Brain microvascular endothelial cell (primary cell): ENCODE data around the gene JAML.

Experiments used
- DNase-seq: peaks from one replicate; pipeline ENCODE4 v3.0.0-alpha.2; 2020
- H3K27ac ChIP-seq: fragments of 250-450 bp; sonication (Bioruptor Pico); 2 replicates; pipeline ENCODE4 v1.5.1; 2020; ENCODE audit warnings: mild to moderate bottlenecking, moderate library complexity
- H3K27me3 ChIP-seq: fragments of 250-450 bp; sonication (Bioruptor Pico); replicated peaks from 2 replicates; pipeline ENCODE4 v1.5.1; 2020; ENCODE audit warnings: mild to moderate bottlenecking
- H3K36me3 ChIP-seq: fragments of 250-450 bp; sonication (Bioruptor Pico); replicated peaks from 2 replicates; pipeline ENCODE4 v1.5.1; 2020; ENCODE audit warnings: mild to moderate bottlenecking
- H3K4me3 ChIP-seq: 2 replicates; pipeline ENCODE4 v1.5.1; 2011; ENCODE audit warnings: low read depth, mild to moderate bottlenecking, control low read depth, low read length, moderate library complexity
- in situ Hi-C: cut with HindIII; loops from 2 replicates; pipeline ENCODE4 v1.10.0; 2017; ENCODE audit warnings: low sequenced_read_pairs, low pct_ligation_motif_present
- TF ChIP-seq, protein P1 (sequence below): IDR thresholded peaks from 2 replicates; pipeline ENCODE4 v1.5.1; 2011; ENCODE audit warnings: low read depth, mild to moderate bottlenecking, moderate library complexity, low read length, control low read depth, inconsistent platforms; ENCODE audit errors: missing control alignments

The JAML gene

GRCh38 chr11:118170231-118170630, 54.6 kb downstream of the JAML start:
- TF ChIP-seq, protein P1, sequence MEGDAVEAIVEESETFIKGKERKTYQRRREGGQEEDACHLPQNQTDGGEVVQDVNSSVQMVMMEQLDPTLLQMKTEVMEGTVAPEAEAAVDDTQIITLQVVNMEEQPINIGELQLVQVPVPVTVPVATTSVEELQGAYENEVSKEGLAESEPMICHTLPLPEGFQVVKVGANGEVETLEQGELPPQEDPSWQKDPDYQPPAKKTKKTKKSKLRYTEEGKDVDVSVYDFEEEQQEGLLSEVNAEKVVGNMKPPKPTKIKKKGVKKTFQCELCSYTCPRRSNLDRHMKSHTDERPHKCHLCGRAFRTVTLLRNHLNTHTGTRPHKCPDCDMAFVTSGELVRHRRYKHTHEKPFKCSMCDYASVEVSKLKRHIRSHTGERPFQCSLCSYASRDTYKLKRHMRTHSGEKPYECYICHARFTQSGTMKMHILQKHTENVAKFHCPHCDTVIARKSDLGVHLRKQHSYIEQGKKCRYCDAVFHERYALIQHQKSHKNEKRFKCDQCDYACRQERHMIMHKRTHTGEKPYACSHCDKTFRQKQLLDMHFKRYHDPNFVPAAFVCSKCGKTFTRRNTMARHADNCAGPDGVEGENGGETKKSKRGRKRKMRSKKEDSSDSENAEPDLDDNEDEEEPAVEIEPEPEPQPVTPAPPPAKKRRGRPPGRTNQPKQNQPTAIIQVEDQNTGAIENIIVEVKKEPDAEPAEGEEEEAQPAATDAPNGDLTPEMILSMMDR: no peak
- peaks cover 14% of the 10 kb centered on the region for H3K27me3 ChIP-seq
- no peak overlapping the region for H3K4me3 ChIP-seq
- no peaks in the 10 kb centered on the region for H3K36me3 ChIP-seq
- in situ Hi-C loops: no loop called here
- no peak overlapping the region for H3K27ac ChIP-seq
- no peak for DNase-seq

GRCh38 chr11:118169300-118170140, 55.3 kb downstream of the JAML start:
- no peak overlapping the region for H3K4me3 ChIP-seq
- no peak for DNase-seq
- no peak overlapping the region for H3K27ac ChIP-seq
- TF ChIP-seq, protein P1: no peak
- H3K27me3 ChIP-seq: peaks cover 9% of the 10 kb centered on the region
- H3K36me3 ChIP-seq: no peaks in the 10 kb centered on the region
- in situ Hi-C loops: no loop called here

DNA sequence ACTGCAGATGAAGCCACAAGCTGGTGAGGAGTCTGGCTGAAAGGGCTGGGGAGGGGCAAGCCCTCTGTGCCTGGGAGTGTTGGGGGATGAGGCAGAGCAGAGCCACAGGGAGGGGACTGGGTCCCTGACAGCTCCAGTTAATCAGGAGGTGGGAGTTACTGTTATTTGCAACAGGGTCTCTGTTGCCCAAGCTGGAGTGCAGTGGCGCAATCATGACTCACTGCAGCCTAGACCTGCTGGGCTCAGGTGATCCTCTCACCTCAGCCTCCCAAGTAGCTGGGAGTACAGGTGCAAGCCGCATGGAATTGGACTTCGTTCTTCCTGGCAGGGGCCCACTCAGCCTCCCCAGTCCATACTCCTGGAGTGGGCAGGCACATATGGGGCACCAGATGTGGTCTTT, 56.1 kb downstream of the JAML start:
- TF ChIP-seq, protein P1: no peak
- Histone ChIP-seq H3K36me3 (no peaks in the 10 kb centered on the region), H3K27me3 (peaks cover 7% of the 10 kb centered on the region), H3K4me3 (no peak overlapping the region), H3K27ac (no peak overlapping the region)
- in situ Hi-C loops: no loop called here
- no peak for DNase-seq

DNA sequence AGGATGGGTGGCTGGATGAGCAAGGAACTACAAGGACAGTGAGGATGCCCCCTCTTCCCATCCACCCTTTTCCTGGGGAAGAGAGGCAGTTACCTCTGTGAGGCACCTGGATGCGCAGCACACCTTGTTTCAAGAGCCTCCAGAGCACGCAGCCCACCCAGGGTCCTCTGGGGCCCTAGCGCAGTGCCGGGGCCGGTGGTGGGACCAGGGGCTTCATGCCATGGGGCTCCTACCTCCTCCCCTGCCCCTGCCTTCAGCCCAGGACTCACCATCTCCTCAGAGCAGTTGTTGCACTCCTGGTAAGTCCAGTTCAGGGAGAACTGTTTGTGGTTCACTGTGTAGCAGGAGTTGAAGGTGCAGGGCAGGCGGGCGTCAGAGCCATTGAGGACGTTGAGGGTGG, 56.5 kb downstream of the JAML start:
- TF ChIP-seq, protein P1: no peak
- H3K36me3 ChIP-seq: no peaks in the 10 kb centered on the region
- no peak overlapping the region for H3K27ac ChIP-seq
- peaks cover 7% of the 10 kb centered on the region for H3K27me3 ChIP-seq
- H3K4me3 ChIP-seq: no peak overlapping the region
- no peak for DNase-seq
- in situ Hi-C loops: no loop called here

GRCh38 chr11:118167906-118168305, 56.9 kb downstream of the JAML start:
- H3K36me3 ChIP-seq: no peaks in the 10 kb centered on the region
- H3K27ac ChIP-seq: no peak overlapping the region
- H3K27me3 ChIP-seq: peaks cover 7% of the 10 kb centered on the region
- TF ChIP-seq, protein P1: no peak
- DNase-seq: no peak
- no peak overlapping the region for H3K4me3 ChIP-seq
- in situ Hi-C loops: no loop called here

- H3K27me3 ChIP-seq: peaks cover 7% of the 10 kb centered on the region
- H3K4me3 ChIP-seq: no peak overlapping the region
- in situ Hi-C loops: no loop called here
- no peak overlapping the region for H3K27ac ChIP-seq
- TF ChIP-seq, protein P1: no peak
- no peak for DNase-seq
- H3K36me3 ChIP-seq: no peaks in the 10 kb centered on the region
Measured at GRCh38 chr11:118167253-118167652, 57.6 kb downstream of the JAML start.
